ENCODE measurements around the gene CCDC50. TPM values are rescaled to one million over a fixed set of nuclear protein-coding genes. Genes with fewer than 3 reads are reported as not detected.

Gene CCDC50
- 30.1 TPM for polyA plus RNA-seq (ENCODE audit: insufficient read length)

GRCh38 chr3:191328962-191329653 is at the start of gene CCDC50:
Gene CCDC50 (plus strand): TSS chr3:191329394. CDS start chr3:191329675, 281 bp downstream.
- peak; percentile 83 for DNase-seq

DNA sequence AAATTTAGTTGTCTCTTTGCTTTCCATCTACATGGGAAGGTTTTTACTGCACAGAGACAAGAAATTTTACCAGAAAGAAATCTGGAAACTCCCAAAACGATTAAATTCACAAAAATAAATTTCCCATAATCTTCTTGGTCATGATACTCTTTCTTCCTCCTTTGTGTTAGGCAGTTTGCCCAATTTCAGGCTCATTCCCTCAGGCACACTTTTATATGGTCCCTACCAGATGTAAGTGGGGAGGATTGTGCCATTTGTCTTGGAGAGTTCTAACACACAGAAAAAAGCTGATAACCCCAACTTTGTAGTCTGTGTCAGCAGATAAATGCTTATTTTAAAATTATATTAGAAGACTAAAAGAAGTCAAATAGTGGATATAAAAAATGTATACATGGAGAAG is 49.1 kb upstream of the CCDC50 start:
- DNase-seq = no peak

DNA sequence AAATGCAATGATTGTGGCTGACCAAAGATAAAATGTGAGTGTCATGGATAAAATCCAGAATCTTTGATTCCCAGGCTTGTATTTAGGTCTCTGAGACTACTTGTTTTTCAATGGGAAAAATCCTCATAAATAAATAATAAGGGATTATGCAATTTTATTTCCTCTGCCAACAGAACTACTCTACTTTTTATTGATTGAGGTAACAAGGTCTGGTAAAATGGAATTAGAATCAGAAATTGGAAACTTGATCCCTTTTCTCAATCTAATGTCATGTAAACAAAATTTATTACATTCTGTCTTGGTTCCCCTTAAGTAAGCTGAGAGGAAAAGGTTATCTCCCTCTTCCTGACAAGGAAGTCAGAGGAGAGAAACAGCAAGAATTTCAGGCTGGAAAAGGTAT is 48.3 kb upstream of the CCDC50 start:
- DNase-seq = no peak

- no peak for DNase-seq
Measured at GRCh38 chr3:191282251-191283185, 46.7 kb upstream of the CCDC50 start.

GRCh38 chr3:191283400-191283799 is 45.8 kb upstream of the CCDC50 start:
- DNase-seq = no peak

GRCh38 chr3:191290311-191291025 is 38.7 kb upstream of the CCDC50 start:
- no peak for DNase-seq

GRCh38 chr3:191292243-191293015 is 36.8 kb upstream of the CCDC50 start:
- DNase-seq = no peak

DNA sequence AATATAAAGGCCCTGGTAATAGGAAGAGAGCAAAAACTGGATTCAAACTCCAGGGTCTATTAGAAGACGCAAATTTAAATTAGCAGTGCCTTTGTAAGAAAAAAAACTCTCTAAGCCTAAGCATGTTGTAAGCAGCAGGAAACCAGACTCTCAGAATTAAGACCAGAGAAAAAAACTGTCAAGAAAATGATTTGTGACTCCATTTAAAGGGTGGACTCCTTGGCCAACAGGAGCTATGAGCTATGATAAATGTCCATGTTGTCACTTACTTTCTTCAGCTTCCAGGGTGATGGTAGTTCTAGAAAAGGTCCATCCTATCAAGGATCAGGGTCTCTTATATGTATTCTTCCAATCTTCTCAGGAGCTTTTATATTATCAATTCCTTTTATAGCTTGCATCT is 34.9 kb upstream of the CCDC50 start:
- DNase-seq = no peak

DNA sequence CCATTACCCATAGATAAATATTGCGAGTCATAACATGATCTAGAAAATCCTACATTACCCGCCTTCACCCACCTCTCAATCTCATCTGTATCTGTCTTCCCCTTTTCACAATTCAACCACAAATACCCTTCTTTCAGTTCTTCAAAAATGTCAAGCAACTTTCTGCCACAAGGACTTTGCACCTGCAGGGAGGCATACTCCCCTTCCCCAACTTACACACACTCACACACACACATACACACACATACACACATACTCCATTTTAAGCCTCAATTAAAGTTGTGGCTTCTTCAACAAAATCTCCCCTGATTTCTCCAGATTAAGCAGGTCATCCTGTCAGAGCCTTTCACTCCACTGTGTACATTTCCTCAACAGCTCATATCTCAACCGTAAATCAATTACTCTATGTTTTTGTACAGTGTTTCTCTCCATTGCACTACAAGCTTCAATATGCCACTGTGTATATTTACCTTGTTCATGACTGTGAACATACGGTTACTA is 33.1 kb upstream of the CCDC50 start:
- no peak for DNase-seq

DNA sequence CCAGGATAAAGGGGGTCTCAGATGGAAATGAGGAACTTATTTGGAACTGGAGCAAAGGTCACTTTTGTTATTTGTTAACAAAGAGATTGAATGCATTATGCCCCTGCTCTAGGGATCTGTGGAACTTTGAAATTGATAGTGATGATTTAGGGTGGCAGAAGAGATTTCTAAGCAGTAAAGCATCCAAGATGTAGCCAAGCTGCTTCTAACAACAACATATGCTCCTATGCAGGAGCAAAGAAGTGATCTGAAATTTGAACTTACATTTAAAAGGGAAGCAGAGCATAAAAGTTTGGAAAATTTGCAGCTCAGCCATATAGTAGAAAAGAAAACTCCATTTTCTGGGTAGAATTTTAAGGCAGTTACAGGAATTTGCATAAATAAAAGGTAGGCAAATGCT is 30.3 kb upstream of the CCDC50 start:
- DNase-seq = no peak

- no peak for DNase-seq
Measured at GRCh38 chr3:191300422-191300821, 28.8 kb upstream of the CCDC50 start.

DNA sequence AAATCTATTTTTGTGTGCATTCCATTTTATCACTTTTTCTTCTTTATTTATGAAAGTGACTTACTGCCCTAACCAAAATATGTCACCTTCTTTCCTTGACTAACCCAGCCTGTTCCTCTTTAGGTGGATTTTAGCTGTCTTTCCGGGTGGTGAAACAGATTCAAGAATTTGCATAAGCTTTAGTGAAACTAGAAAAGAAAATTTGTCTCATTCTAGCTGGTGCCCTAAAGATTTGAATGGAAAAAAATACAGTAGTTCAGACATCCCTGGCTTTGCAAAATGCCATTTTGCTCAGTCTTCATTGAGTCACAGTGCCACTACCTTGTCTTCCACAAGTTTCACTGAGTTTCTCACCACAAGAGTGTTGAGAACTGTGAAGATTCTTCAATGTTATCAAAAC is 28.2 kb upstream of the CCDC50 start:
- DNase-seq = no peak

DNA sequence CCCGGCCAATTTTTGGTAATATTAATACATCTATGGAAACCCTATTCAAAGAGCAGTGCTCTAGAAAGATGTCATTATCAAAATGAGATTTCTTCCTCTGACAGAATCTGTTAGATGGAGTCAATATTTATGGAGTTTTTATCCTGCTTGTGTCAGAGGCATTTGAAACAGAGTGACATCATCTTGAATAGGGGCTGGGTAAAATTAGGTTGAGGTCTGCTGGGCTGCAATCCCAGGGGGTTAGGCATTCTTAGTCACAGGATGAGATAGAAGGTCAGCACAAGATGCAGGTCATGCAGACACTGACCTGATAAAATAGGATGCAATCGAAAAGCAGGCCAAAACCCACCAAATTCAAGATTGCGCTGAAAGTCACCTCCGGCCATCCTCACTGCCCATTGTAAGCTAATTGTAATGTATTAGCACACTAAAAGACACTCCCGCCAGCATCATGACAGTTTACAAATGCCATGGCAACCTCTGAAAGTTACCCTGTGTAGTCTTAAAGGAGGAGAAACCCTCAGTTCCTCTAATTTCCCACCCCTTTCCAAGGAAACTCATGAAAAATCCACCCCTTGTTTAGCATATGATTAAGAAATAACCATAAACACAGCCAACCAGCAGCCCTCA is 27.3 kb upstream of the CCDC50 start:
- no peak for DNase-seq

GRCh38 chr3:191302451-191302850 is 26.7 kb upstream of the CCDC50 start:
- DNase-seq = no peak

GRCh38 chr3:191303596-191303995 is 25.6 kb upstream of the CCDC50 start:
- no peak for DNase-seq

GRCh38 chr3:191306428-191306827 is 22.8 kb upstream of the CCDC50 start:
- DNase-seq = no peak

DNA sequence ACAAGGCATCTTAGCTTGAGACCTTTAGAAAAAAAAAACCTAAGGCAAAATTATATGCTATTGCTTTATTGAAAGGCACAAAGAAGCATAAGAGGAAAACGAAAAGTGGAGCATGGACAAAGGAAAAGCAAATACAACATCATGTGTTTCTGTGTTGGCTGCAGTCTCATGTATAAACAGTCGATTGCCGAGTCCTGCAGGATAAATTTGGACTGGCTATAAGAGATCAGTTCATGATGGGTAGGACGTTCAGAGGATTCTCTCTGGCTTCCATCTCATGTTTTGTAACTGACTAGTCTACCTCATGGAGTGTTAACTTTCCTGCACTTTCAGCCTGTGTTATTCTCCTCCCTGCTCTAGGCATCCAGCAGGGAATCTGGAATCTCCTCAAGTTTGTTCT is 21.9 kb upstream of the CCDC50 start:
- no peak for DNase-seq

DNA sequence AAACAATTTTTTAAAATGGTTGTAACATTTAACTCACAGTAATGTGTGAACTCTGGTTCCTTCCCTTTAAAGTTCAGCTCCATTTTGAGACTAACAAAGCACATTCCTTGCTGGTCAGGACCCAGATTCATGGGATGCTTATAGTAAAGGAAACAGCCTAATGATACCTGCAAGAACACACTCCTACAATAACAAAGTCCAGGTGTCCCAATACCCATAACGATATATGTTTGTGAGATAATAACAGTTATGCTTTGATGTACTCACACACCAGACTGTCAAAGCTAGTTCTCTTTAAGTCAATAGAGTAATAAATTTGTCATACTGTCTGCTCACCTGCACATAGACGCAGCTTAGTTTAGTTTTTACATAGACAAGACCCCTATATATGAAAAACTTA is 15.9 kb upstream of the CCDC50 start:
- no peak for DNase-seq

DNA sequence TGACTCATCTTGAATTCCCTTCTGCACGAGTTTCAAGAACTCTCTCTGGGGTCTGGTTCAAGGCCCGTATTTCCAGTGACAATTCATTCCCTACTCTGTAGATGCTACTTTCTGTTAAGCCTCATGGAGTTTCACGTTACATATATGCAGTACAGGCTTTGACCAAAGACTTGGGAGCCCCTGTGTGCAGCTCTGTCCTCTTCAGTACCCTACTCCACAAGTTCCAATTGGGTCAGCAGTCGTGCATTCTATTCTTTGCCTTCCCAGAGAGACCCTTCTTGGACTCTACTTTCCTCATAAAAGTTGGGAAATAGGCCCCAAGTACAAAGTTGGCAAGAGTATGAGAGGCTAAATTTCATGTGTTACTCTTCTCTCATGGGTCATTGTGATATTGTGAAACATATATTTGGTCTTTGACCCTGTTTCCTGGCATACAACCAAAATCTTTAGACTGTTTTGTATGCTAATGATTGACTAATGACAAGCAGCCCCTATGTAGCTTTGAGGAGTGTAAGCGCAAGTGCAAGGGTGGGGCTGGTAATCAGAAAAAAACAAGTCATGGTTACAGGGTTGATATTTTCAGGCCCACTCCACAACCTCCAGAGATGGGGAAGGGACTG is 15.0 kb upstream of the CCDC50 start:
- DNase-seq = no peak

DNA sequence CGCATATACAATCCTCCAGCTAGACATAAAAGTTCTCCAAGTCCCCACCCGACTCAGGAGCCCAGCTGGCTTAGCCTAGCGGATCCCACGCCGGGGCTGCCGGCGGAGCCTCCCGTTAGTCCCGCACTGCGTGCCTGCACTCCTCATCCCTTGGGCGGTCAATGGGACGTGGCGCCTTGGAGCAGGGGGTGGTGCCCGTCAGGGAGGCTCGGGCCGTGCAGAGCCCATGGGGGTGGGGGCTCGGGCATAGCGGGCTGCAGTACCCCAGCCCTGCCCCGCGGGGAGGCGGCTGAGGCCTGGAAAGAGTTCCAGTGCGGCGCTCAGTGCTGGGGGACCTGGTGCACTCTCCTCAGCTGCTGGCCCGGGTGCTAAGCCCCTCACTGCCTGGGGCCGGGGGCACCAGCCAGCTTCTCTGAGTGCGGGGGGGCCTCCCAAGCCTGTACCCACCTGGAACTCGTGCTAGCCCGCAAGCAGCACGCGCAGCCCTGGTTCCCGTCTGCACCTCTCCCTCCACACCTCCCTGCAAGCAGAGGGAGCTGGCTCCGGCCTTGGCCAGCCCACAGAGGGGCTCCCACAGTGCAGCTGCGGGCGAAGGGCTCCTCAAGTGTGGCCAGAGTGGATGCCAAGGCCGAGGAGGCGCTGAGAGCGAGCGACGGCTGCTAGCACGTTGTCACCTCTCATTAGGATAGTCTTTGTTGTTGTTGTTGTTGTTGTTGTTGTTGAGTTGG is 12.2 kb upstream of the CCDC50 start:
- DNase-seq = no peak

All from hindlimb muscle (tissue), 1 donor.